ENCODE results near the gene PHEX. TPM values are rescaled to one million over a fixed set of nuclear protein-coding genes. Genes with fewer than 3 reads are reported as not detected.

Gene PHEX
- total RNA-seq, 3 donors from 2014 or later, result 0.16 to 5.6 (median 2.5) TPM

GRCh38 chrX:22059775-22060174 lies 27.6 kb downstream of the PHEX start:
- no peak overlapping the region for H3K4me3 ChIP-seq
- H3K27me3 ChIP-seq, result peaks cover 0 to 15% of the 10 kb centered on the region in 2 donors
- TF ChIP-seq POLR2AphosphoS5 (IDR thresholded peaks at IDR 0.05) (no peak), POLR2A (IDR thresholded peaks at IDR 0.05) (no peak), CTCF (IDR thresholded peaks at IDR 0.05) (no peak)
- H3K4me1 ChIP-seq, result no peaks in the 10 kb centered on the region
- H3K9me3 ChIP-seq, result no peaks in the 10 kb centered on the region
- no peak overlapping the region for H3K27ac ChIP-seq
- intact Hi-C loops (cut with DNase I; ENCODE audit: low total_unique reads), result loop anchor here (5.0 kb wide), 1 partner anchor 533 kb away; no protein-coding TSS in a partner anchor
- no peak for DNase-seq (ENCODE audit: low spot score in 2 of 2)
- no peaks in the 10 kb centered on the region for H3K36me3 ChIP-seq

GRCh38 chrX:22060415-22061280 lies 28.5 kb downstream of the PHEX start:
- Histone ChIP-seq H3K27ac (no peak overlapping the region), H3K4me3 (no peak overlapping the region), H3K9me3 (no peaks in the 10 kb centered on the region), H3K4me1 (no peaks in the 10 kb centered on the region), H3K27me3 (peaks cover 0 to 14% of the 10 kb centered on the region in 2 donors), H3K36me3 (no peaks in the 10 kb centered on the region)
- TF ChIP-seq POLR2AphosphoS5 (IDR thresholded peaks at IDR 0.05), result no peak
- TF ChIP-seq POLR2A (IDR thresholded peaks at IDR 0.05), result no peak
- no peak for TF ChIP-seq CTCF (IDR thresholded peaks at IDR 0.05)
- no peak for DNase-seq (ENCODE audit: low spot score in 2 of 2)
- intact Hi-C loops (cut with DNase I; ENCODE audit: low total_unique reads), result loop anchor here (5.0 kb wide), 1 partner anchor 532 kb away; no protein-coding TSS in a partner anchor

- no peak overlapping the region for H3K4me3 ChIP-seq
- no peaks in the 10 kb centered on the region for H3K36me3 ChIP-seq
- intact Hi-C loops (cut with DNase I; ENCODE audit: low total_unique reads), result loop anchor here (5.0 kb wide), 1 partner anchor 529 kb away; no protein-coding TSS in a partner anchor
- no peak overlapping the region for H3K27ac ChIP-seq
- peaks cover 0 to 7% of the 10 kb centered on the region in 2 donors for H3K27me3 ChIP-seq
- TF ChIP-seq CTCF (IDR thresholded peaks at IDR 0.05) (no peak), POLR2AphosphoS5 (IDR thresholded peaks at IDR 0.05) (no peak), POLR2A (IDR thresholded peaks at IDR 0.05) (no peak)
- no peaks in the 10 kb centered on the region for H3K4me1 ChIP-seq
- no peak for DNase-seq (ENCODE audit: low spot score in 2 of 2)
- H3K9me3 ChIP-seq, result no peaks in the 10 kb centered on the region
Measured at GRCh38 chrX:22063284-22063683, 31.2 kb downstream of the PHEX start.

GRCh38 chrX:22069586-22069985 lies 37.5 kb downstream of the PHEX start:
- DNase-seq (ENCODE audit: low spot score in 2 of 2), result no peak
- Histone ChIP-seq H3K27ac (no peak overlapping the region), H3K4me3 (no peak overlapping the region), H3K27me3 (peaks cover 0 to 4% of the 10 kb centered on the region in 2 donors), H3K9me3 (no peaks in the 10 kb centered on the region), H3K4me1 (no peaks in the 10 kb centered on the region), H3K36me3 (no peaks in the 10 kb centered on the region)
- no peak for TF ChIP-seq CTCF (IDR thresholded peaks at IDR 0.05)
- no peak for TF ChIP-seq POLR2AphosphoS5 (IDR thresholded peaks at IDR 0.05)
- TF ChIP-seq POLR2A (IDR thresholded peaks at IDR 0.05), result no peak
- intact Hi-C loops (cut with DNase I; ENCODE audit: low total_unique reads), result no loop called here

GRCh38 chrX:22073928-22074327 lies 41.8 kb downstream of the PHEX start:
- no peaks in the 10 kb centered on the region for H3K9me3 ChIP-seq
- no peak for DNase-seq (ENCODE audit: low spot score in 2 of 2)
- intact Hi-C loops (cut with DNase I; ENCODE audit: low total_unique reads), result no loop called here
- H3K27ac ChIP-seq, result no peak overlapping the region
- peaks cover 0 to 8% of the 10 kb centered on the region in 2 donors for H3K27me3 ChIP-seq
- H3K4me3 ChIP-seq, result no peak overlapping the region
- H3K4me1 ChIP-seq, result no peaks in the 10 kb centered on the region
- TF ChIP-seq POLR2AphosphoS5 (IDR thresholded peaks at IDR 0.05), result no peak
- H3K36me3 ChIP-seq, result no peaks in the 10 kb centered on the region
